ENCODE measurements around the gene MYO18B. TPM values are rescaled to one million over a fixed set of nuclear protein-coding genes. Genes with fewer than 3 reads are reported as not detected.

MYO18B gene
- total and polyA plus RNA-seq, 2 donors (not counting 1 experiment from before 2014, with no cell fraction given) = 0.15 TPM; not detected in 1

DNA sequence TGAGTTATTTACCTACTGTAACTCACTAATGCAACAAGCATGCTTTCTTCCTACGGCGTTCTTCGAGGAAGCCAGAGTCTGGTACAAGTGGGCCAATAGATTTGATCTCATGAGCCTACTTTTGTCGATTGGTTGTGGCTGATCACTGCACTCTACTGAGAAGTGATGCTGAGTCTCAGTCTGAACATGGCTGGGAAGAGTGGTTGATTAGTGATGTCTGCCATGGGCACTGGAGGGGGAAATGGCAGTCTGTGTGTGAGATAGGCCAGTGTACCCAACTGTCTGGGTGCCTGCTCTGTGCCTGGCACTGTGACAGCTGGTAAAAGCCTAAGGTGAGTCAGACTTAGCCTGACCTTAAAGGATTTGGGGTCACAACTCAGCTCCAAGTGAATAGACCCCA, 28.3 kb downstream of the MYO18B start:
- Mint-ChIP-seq H3K4me1 (peaks cover 9% of the 10 kb centered on the region), H3K4me3 (no peak overlapping the region), H3K9me3 (ENCODE audit: insufficient read depth) (peaks cover 7% of the 10 kb centered on the region), H3K27me3 (peaks cover 4% of the 10 kb centered on the region), H3K27ac (no peak overlapping the region)
- no peak overlapping the region for H3K4me2 ChIP-seq (replicated peaks; ENCODE audit: low read depth, low read length, poor library complexity, severe bottlenecking)
- no peak overlapping the region for H3K4me3 ChIP-seq (ENCODE audit: control extremely low read depth in 1 of 5, extremely low read depth in 1 of 5, insufficient read depth in 1 of 5, low read depth in 2 of 5, low read length in 4 of 5)
- no peaks in the 10 kb centered on the region for H3K79me2 ChIP-seq (ENCODE audit: control insufficient read depth, insufficient read depth, low read length)
- ATAC-seq (ENCODE audit: low read depth) = no peak
- intact Hi-C loops (cut with micrococcal nuclease) = loop anchor here (10.0 kb wide), 1 partner anchor 594 kb away; no protein-coding TSS in a partner anchor
- H3K4me1 ChIP-seq (ENCODE audit: control insufficient read depth in 2 of 2, insufficient read depth in 2 of 2, low read length in 2 of 2) = peaks cover 3 to 7% of the 10 kb centered on the region in 2 donors
- peaks cover 0 to 21% (median 19%) of the 10 kb centered on the region in 3 donors for H3K9me3 ChIP-seq (ENCODE audit: control extremely low read depth in 1 of 3, control insufficient read depth in 2 of 3, insufficient read depth in 1 of 3, low read length in 2 of 3)
- H4K20me1 ChIP-seq (ENCODE audit: control insufficient read depth, insufficient read depth, low read length, poor library complexity, severe bottlenecking) = no peaks in the 10 kb centered on the region
- H3K36me3 ChIP-seq (replicated peaks in 1 of 2; ENCODE audit: control extremely low read depth in 1 of 2, control insufficient read depth in 1 of 2, extremely low read depth in 1 of 2, insufficient read depth in 2 of 2, low read length in 1 of 2) = no peaks in the 10 kb centered on the region
- TF ChIP-seq, protein P1, sequence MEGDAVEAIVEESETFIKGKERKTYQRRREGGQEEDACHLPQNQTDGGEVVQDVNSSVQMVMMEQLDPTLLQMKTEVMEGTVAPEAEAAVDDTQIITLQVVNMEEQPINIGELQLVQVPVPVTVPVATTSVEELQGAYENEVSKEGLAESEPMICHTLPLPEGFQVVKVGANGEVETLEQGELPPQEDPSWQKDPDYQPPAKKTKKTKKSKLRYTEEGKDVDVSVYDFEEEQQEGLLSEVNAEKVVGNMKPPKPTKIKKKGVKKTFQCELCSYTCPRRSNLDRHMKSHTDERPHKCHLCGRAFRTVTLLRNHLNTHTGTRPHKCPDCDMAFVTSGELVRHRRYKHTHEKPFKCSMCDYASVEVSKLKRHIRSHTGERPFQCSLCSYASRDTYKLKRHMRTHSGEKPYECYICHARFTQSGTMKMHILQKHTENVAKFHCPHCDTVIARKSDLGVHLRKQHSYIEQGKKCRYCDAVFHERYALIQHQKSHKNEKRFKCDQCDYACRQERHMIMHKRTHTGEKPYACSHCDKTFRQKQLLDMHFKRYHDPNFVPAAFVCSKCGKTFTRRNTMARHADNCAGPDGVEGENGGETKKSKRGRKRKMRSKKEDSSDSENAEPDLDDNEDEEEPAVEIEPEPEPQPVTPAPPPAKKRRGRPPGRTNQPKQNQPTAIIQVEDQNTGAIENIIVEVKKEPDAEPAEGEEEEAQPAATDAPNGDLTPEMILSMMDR (IDR thresholded peaks at IDR 0.05) = no peak
- TF ChIP-seq EZH2 (IDR thresholded peaks at IDR 0.05; ENCODE audit: borderline replicate concordance, insufficient read depth, low read depth, low read length, poor library complexity, severe bottlenecking) = no peak
- H3K9ac ChIP-seq (ENCODE audit: low read length) = no peak overlapping the region
- POLR2A ChIA-PET = no interaction called here
- WGBS (ENCODE audit: insufficient coverage) = 96% methylated on average over 4 of the region's 4 CpGs
- peaks cover 0 to 4% (median 0%) of the 10 kb centered on the region in 4 experiments for H3K27me3 ChIP-seq (replicated peaks in 1 of 4; ENCODE audit: control extremely low read depth in 1 of 4, control insufficient read depth in 3 of 4, insufficient read depth in 4 of 4, low read length in 3 of 4)
- no peak overlapping the region for H3K27ac ChIP-seq (ENCODE audit: low read length in 2 of 2)
- H2AFZ ChIP-seq (ENCODE audit: insufficient read depth, low read depth, low read length, poor library complexity, severe bottlenecking) = no peak overlapping the region
- CTCF ChIA-PET = interaction anchor here (4.7 to 5.3 kb wide), 2 partner anchors 227 to 308 kb away, joined by 79 to 84 read pairs; no protein-coding TSS in a partner anchor
- DNase-seq = no peak

DNA sequence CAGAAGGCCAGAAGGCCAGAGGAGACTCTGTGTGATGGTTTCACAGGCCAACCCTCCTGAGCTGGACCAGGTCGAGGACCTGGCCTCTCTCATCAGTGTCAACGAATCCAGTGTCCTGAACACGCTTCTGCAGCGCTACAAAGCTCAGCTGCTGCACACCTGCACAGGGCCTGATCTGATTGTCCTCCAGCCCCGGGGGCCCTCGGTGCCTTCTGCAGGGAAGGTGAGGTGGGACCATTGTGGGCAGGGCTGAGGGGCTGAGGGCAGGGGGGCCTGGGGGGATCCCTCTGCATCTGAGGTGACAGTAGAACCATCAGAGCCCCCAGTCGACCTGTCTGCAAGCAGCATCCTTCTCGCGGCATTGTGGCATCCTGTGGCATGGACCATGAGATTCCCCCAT, 30.3 kb downstream of the MYO18B start:
- TF ChIP-seq EZH2 (IDR thresholded peaks at IDR 0.05; ENCODE audit: borderline replicate concordance, insufficient read depth, low read depth, low read length, poor library complexity, severe bottlenecking) = no peak
- TF ChIP-seq, protein P1 (IDR thresholded peaks at IDR 0.05) = no peak
- H3K9me3 ChIP-seq (ENCODE audit: control extremely low read depth in 1 of 3, control insufficient read depth in 2 of 3, insufficient read depth in 1 of 3, low read length in 2 of 3) = peaks cover 0 to 5% (median 3%) of the 10 kb centered on the region in 3 donors
- H4K20me1 ChIP-seq (ENCODE audit: control insufficient read depth, insufficient read depth, low read length, poor library complexity, severe bottlenecking) = no peaks in the 10 kb centered on the region
- H3K4me2 ChIP-seq (replicated peaks; ENCODE audit: low read depth, low read length, poor library complexity, severe bottlenecking) = no peak overlapping the region
- Mint-ChIP-seq H3K27ac (no peak overlapping the region), H3K27me3 (peaks cover 4% of the 10 kb centered on the region), H3K9me3 (ENCODE audit: insufficient read depth) (no peaks in the 10 kb centered on the region), H3K4me1 (peaks cover 9% of the 10 kb centered on the region), H3K4me3 (no peak overlapping the region)
- H3K4me3 ChIP-seq (ENCODE audit: control extremely low read depth in 1 of 5, extremely low read depth in 1 of 5, insufficient read depth in 1 of 5, low read depth in 2 of 5, low read length in 4 of 5) = no peak overlapping the region
- DNase-seq = no peak
- no peaks in the 10 kb centered on the region for H3K79me2 ChIP-seq (ENCODE audit: control insufficient read depth, insufficient read depth, low read length)
- no peak for ATAC-seq (ENCODE audit: low read depth)
- intact Hi-C loops (cut with micrococcal nuclease) = loop anchor here (2.0 to 10.0 kb wide), 4 partner anchors 69 to 593 kb away; no protein-coding TSS in a partner anchor
- ChIA-PET CTCF (interaction anchor here (1.0 to 5.3 kb wide), 13 partner anchors 9 to 560 kb away, joined by 3 to 84 read pairs (median 7); no protein-coding TSS in a partner anchor), POLR2A (no interaction called here)
- no peak overlapping the region for H3K9ac ChIP-seq (ENCODE audit: low read length)
- H3K36me3 ChIP-seq (replicated peaks in 1 of 2; ENCODE audit: control extremely low read depth in 1 of 2, control insufficient read depth in 1 of 2, extremely low read depth in 1 of 2, insufficient read depth in 2 of 2, low read length in 1 of 2) = no peaks in the 10 kb centered on the region
- H3K27me3 ChIP-seq (replicated peaks in 1 of 4; ENCODE audit: control extremely low read depth in 1 of 4, control insufficient read depth in 3 of 4, insufficient read depth in 4 of 4, low read length in 3 of 4) = no peaks in the 10 kb centered on the region
- H2AFZ ChIP-seq (ENCODE audit: insufficient read depth, low read depth, low read length, poor library complexity, severe bottlenecking) = peak overlapping the region; percentile 74
- H3K4me1 ChIP-seq (ENCODE audit: control insufficient read depth in 2 of 2, insufficient read depth in 2 of 2, low read length in 2 of 2) = peaks cover 3 to 7% of the 10 kb centered on the region in 2 donors
- WGBS (ENCODE audit: insufficient coverage) = 72% methylated on average over 6 of the region's 9 CpGs
- H3K27ac ChIP-seq (ENCODE audit: low read length in 2 of 2) = no peak overlapping the region
